GM12801 (cell line): Measurements from ENCODE around the gene LDB2.

Experiments
- CTCF ChIP-seq: IDR thresholded peaks from one replicate; pipeline ENCODE4 v1.5.1; 2011; ENCODE audit warnings: control low read depth; ENCODE audit not compliant: insufficient read length; ENCODE audit errors: extremely low read depth

Gene LDB2

DNA sequence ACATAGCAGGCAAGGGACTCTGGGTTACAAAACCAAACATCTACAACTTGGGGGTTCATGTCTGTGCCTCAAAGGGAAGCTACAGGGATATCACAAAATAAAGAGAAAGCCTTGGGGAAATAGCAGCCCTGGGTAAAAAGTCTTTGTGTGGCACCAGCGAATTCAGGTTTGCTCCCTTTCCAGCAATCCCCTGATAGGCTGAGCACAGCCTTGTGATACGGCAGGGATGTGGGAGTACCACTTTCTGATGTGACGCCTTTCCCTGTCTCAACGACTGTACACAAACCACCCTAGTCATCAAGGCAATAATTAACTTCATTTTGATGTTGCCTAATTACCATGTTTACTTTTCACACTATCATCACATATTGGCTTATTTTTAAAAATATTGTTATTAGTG is 164.9 kb downstream of the LDB2 start:
- TF ChIP-seq CTCF, result no peak

GRCh38 chr4:16732741-16733140 is 165.7 kb downstream of the LDB2 start:
- no peak for TF ChIP-seq CTCF

GRCh38 chr4:16731776-16732380 is 166.6 kb downstream of the LDB2 start:
- TF ChIP-seq CTCF, result no peak

DNA sequence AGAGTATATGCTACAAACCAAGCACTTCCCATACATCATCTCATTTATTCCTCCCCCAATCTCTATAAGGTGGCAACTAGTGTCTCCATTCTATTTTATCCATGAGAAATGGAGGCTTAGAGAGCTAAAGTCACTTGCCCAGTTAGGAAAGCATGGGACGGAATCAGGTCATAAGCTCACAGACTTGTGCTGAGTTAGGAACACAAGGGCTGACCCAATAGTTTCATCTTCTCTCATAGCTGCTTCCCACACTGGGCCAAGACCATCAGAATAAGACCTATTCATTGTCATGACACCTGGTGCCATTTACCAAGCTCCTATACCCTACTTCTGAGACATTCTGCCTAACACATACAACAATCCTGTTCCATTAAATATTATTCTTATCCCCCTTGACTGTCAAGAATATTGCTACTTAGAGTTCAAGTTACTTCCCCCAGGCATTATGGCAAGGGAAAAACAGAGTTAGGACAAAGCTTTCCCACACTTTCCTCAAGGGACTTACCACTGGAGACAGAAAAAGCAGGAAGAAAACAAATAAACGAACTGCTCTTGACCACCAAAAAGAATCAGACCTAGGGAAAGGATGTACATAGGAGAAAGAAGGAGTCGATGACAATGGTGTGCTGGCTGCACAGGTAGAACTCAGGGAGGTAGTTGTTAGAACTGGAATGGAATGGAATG is 167.8 kb downstream of the LDB2 start:
- TF ChIP-seq CTCF, result no peak

- no peak for TF ChIP-seq CTCF
Observed at GRCh38 chr4:16729336-16729735, 169.1 kb downstream of the LDB2 start.

- TF ChIP-seq CTCF, result no peak
Observed at GRCh38 chr4:16728849-16729248, 169.6 kb downstream of the LDB2 start.

GRCh38 chr4:16728111-16728510 is 170.3 kb downstream of the LDB2 start:
- TF ChIP-seq CTCF, result no peak
